GM18505 (cell line): Measurements from ENCODE around the gene RFX2.
"Not testable (repeated sequence)": the region's sequence is repeated elsewhere in the genome, so short reads cannot be mapped to it uniquely, and the experiment has no call there.

Experiments used
- ATAC-seq: cut with Tn5 transposase; IDR thresholded peaks from one replicate; pipeline ENCODE4 v1.9.1; 2021; ENCODE audit not compliant: unreplicated experiment
- POLR2A ChIP-seq: IDR thresholded peaks from 4 replicates; pipeline ENCODE4 v1.6.1; 2011; ENCODE audit warnings: borderline replicate concordance; ENCODE audit not compliant: insufficient read depth, insufficient read length; ENCODE audit errors: extremely low read depth

The RFX2 gene

GRCh38 chr19:6116749-6117430 lies 6.6 kb upstream of the RFX2 start:
- ATAC-seq = no peak

GRCh38 chr19:6115992-6116391 lies 5.7 kb upstream of the RFX2 start:
- ATAC-seq = no peak
- no peak for TF ChIP-seq POLR2A

More at GRCh38 chr19:6116749-6117430, 6.6 kb upstream of the RFX2 start:
- no peak for TF ChIP-seq POLR2A

DNA sequence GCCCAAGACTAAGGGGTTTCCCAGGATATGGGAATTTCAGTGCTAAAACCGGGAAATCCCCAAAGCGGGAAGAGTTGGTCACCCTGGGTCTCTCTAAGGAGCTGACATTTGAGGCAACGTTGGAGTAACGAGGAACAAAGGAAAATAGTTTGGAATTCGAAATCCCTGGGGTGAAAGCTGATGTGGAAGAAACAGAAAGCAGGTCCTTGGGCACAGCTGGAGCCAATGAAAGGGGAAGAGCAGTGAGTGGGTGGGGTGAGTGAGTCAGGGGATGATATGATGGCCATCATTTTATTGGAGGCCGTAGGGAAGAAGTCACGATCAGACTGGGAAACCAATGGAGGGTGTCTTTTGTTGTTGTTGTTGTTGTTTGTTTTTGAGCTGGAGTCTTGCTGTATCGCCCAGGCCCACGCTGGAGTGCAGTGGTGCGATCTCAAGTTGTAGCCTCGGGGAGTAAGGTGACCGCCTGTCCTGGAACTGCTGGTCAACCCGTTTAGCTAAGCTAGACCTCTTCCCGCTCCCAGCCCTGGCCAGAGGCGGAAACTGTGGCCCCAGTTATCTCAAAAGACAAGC lies 3.4 kb upstream of the RFX2 start:
- no peak for ATAC-seq
- no peak for TF ChIP-seq POLR2A

DNA sequence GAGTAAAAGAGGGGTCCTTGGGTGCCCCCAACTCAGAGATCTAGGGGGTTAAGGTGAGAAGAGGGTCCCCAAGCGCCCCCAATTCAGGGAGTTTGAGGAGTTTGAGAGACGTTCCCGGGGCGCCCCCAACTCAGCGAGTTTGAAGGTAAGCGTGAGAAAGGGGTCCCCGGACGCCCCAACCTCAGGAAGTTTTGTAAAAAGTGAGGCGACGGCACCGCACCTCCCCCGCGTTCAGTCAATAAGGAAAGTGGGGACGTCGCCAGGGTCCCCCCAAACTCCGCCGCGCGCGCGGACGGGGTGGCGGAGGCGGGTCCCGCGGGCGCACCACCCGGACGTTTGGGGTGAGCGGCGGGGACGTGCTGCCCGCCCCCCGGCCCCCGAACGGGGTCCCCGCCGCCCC lies 353 bp downstream of the RFX2 start:
- no peak for TF ChIP-seq POLR2A

DNA sequence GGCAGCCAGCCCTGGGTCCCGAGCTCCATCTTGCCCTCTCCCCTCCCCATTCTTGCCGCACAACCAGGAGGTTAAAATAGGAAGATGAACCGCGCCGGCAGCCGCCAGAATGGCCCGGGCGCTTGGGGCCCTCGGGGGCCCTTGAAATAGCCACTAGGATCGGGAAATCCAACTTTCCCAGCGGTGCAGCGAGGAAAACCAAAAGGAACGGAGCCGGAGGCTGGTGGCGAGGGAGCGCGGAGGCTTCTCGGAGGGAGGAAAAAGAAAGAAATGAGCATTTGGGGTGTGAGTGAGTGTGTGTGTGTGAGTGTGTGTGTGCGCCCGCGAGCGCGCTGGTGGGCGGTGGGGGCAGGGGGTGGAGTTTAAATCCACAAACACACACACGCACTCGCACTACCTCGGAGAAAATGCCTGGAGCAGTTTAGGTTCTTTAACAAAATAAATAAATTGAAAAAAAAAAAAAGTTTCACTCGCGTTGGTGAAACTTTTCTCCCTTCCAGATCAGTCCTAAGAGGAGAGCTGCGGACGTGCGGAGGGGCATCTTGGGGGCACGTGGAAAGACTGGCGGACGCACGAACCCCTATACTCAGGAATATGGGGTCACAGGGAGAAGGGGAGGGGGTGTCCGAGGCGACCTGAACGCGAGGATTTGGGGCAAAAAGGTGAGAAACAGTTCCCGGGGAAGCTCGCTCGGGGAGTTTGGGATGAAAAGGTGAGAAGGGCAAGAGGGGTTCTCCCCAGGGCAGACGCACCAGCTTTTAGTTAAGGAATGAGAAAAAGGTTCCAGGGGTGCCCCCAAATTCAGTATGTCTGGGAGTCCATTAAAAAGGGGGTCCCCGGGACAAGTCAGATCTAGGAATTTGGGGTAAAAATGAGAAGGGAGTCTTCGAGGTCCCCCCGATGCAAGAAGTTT lies 1.3 kb downstream of the RFX2 start:
- ATAC-seq = no peak
- TF ChIP-seq POLR2A = no peak

More for the DNA sequence above, 353 bp downstream of the RFX2 start:
- no peak for ATAC-seq

DNA sequence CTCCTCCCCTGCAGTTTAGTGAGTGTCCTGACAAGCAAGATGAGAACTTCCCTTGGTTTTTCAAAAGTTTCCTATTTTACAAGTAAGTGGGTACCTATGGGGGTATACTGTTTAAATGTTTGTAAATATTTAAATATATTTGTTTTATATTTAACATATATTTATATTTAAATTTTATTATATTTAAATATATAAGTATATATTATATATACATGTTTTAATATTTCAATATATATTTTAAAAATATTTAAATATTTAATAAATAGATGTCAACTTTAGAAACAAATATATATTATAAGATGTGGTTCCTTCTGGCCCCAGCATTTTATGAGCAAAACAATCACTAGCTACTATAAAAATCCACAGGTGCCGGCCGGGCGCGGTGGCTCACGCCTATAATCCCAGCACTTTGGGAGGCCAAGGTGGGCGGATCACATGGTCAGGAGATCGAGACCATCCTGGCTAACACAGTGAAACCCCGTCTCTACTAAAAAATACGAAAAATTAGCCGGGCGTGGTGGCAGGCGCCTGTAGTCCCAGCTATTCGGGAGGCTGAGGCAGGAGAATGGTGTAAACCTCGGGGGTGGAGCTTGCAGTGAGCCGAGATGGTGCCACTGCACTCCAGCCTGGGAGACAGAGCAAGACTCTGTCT lies 3.5 kb downstream of the RFX2 start:
- ATAC-seq = not testable (repeated sequence)

DNA sequence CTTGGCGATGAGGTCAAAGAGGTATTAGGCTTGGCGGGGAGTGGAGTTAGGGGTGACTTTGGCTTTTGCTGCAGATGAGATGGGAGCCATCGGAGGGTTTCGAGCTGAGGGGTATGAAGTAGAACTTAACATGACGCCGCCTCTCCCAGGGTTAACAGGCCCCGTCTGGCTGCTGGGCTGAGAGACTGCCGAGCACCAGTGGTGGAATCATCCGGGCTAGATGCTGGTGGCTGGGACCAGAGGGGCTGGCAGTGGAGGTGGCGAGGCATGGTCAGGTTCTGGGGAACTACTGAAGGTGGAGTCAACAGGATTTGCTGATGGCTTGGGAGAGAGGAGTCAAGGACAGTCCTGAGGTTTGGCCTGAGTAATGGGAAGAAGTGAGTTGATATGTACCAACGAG lies 4.9 kb downstream of the RFX2 start:
- no peak for ATAC-seq
- TF ChIP-seq POLR2A = no peak

- ATAC-seq = no peak
- no peak for TF ChIP-seq POLR2A
Measured at GRCh38 chr19:6103894-6104293, 6.4 kb downstream of the RFX2 start.

GRCh38 chr19:6103217-6103644 lies 7.1 kb downstream of the RFX2 start:
- no peak for TF ChIP-seq POLR2A
- no peak for ATAC-seq

DNA sequence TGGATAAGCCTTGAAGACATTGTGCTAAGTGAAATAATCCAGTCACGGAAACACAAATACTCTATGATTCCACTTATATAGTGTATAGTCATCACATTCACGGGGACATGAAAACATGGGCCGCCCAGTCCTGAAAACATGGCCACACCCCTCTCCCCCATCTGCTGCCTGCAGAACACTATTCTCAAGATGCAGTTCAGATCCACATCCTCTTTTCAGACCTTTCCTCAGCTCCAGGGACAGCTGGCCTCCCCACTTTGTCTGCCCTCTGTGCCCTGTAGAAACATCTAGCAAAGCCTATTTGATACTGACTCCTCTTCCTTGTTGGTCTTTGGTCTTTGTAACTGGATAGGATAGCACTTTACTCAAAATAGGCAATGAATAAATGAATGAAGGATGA lies 8.3 kb downstream of the RFX2 start:
- no peak for ATAC-seq

DNA sequence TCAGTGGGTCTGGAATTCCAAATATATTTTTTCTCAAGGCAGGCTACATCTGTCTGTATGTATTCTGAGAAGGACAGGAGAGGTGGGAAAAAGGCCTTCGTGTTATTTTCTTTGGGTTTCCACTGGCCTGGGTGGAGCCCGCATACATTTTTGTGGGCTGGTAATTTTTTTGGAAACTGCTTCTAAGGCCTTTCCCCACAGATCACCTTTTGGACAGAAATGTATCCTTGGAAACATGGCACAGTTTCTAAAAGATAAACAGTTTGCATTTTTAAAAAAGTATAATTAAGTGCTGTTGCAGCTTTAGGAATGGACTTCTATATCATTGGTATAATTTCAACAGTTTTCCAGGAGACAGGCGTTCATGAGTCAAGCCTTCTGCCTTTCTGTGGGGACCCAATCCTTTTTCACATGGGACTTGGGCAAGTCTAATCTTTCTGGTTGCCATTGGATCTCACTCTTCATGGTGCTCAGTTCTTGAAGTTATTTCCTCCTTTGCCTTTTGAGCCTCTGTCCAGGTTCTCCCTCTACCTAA lies 8.9 kb downstream of the RFX2 start:
- no peak for ATAC-seq
- TF ChIP-seq POLR2A = no peak

More for the DNA sequence above, 8.3 kb downstream of the RFX2 start:
- TF ChIP-seq POLR2A = no peak

GRCh38 chr19:6100284-6100915 lies 9.9 kb downstream of the RFX2 start:
- no peak for ATAC-seq
- TF ChIP-seq POLR2A = peak; percentile 50

GRCh38 chr19:6099599-6099998 lies 10.7 kb downstream of the RFX2 start:
- ATAC-seq = no peak
- TF ChIP-seq POLR2A = no peak
